K562 (cell line): Measurements from ENCODE around the gene CTNNA3. TPM values are rescaled to one million over a fixed set of nuclear protein-coding genes. Genes with fewer than 3 reads are reported as not detected.

Experiments
- ATAC-seq: fragments of 200-7000 bp; cut with Tn5 transposase; 3 replicates; pipeline ENCODE4 v1.9.1; 2020; ENCODE audit warnings: moderate library complexity
- BruUV-seq: library from RNA; stranded (reverse); fragments of 400-500 nt; replicated peaks from 2 replicates; lab custom pipeline; 2021; lab: Mats Ljungman, UMichigan
- CTCF ChIA-PET: fragments of 300-600 bp; formaldehyde crosslinking; extraction: SDS; loops from one replicate; lab custom pipeline; 2021; ENCODE audit warnings: low intra/inter-chr PET ratio; lab: Yijun Ruan, JAX
- POLR2A ChIA-PET: fragments of 300-600, 350-650 bp; sonication (Branson Sonifier 250); formaldehyde crosslinking; extraction: SDS; loops from one replicate; lab custom pipeline; 2021; ENCODE audit warnings: antibody characterized with exemption, inconsistent platforms; lab: Yijun Ruan, JAX
- DNase-seq, 4 experiments: peaks; one replicate each; pipeline versions ENCODE4 v3.0.0 to v3.0.0-alpha.2; 2011 to 2018; ENCODE audit warnings: low spot score in 3 of 4, mixed read lengths in 3 of 4; ENCODE audit errors: extremely low read depth in 1 of 4
- FAIRE-seq: peaks from 2 replicates; lab custom pipeline; 2011; peaks lifted over from hg19 to GRCh38; lab: Jason Lieb, UNC
- H2AFZ ChIP-seq: 2 replicates; pipeline ENCODE4 v1.6.0; 2011; ENCODE audit warnings: low read depth, low read length, control low read depth, inconsistent platforms
- H3K27ac ChIP-seq: fragments of 200-600 bp; 3 replicates; pipeline ENCODE4 v1.8.0; 2011; ENCODE audit warnings: low read depth, mild to moderate bottlenecking, control low read depth, inconsistent platforms, low read length, moderate library complexity, mixed read lengths; ENCODE audit errors: extremely low read depth
- H3K27me3 ChIP-seq, 2 experiments: fragments of 300-600 bp in 1 of 2; 2 replicates in 1 of 2; 3 replicates in 1 of 2; pipeline versions ENCODE4 v1.6.0 to v1.8.0; 2011; ENCODE audit warnings: inconsistent platforms in 2 of 2, low read length in 2 of 2, mild to moderate bottlenecking in 1 of 2, mixed read lengths in 1 of 2, moderate library complexity in 1 of 2; ENCODE audit not compliant: control insufficient read depth in 2 of 2, insufficient read depth in 2 of 2
- H3K36me3 ChIP-seq: fragments of 300-600 bp; 3 replicates; pipeline ENCODE4 v1.8.0; 2011; ENCODE audit warnings: mild to moderate bottlenecking, low read length, inconsistent platforms; ENCODE audit not compliant: control insufficient read depth, insufficient read depth
- H3K4me1 ChIP-seq, 2 experiments: fragments of 200-600 bp in 1 of 2; replicated peaks in 1 of 2; 2 replicates in 1 of 2; 3 replicates in 1 of 2; pipeline versions ENCODE4 v1.5.1 to v1.8.0; 2011; ENCODE audit warnings: inconsistent platforms in 2 of 2, low read length in 2 of 2, mild to moderate bottlenecking in 1 of 2, mixed read lengths in 1 of 2, moderate library complexity in 1 of 2; ENCODE audit not compliant: control insufficient read depth in 2 of 2, insufficient read depth in 2 of 2
- H3K4me2 ChIP-seq: 2 replicates; pipeline ENCODE4 v1.6.1; 2011; ENCODE audit warnings: low read length, control low read depth, inconsistent platforms, mixed read lengths; ENCODE audit not compliant: insufficient read depth
- H3K4me3 ChIP-seq: fragments of 200-600 bp; sonication (generic), shearing (Covaris generic); 2 replicates; pipeline ENCODE4 v1.5.1; 2016; ENCODE audit warnings: control low read depth, inconsistent platforms
- H3K79me2 ChIP-seq: fragments of 200-600 bp; 3 replicates; pipeline ENCODE4 v1.8.0; 2011; ENCODE audit warnings: low read length, inconsistent platforms; ENCODE audit not compliant: control insufficient read depth, insufficient read depth
- H3K9ac ChIP-seq, 2 experiments: 2 replicates each; pipeline versions ENCODE4 v1.6.0 to v1.6.1; 2011; ENCODE audit warnings: low read depth in 2 of 2, low read length in 2 of 2, control low read depth in 1 of 2, inconsistent platforms in 1 of 2, mild to moderate bottlenecking in 1 of 2, mixed read lengths in 1 of 2; ENCODE audit not compliant: insufficient read depth in 1 of 2
- H3K9me1 ChIP-seq: one replicate; pipeline ENCODE4 v1.6.0; 2011; ENCODE audit warnings: inconsistent platforms, mild to moderate bottlenecking, low read length, moderate library complexity; ENCODE audit not compliant: control insufficient read depth, insufficient read depth
- H3K9me3 ChIP-seq: replicated peaks from 2 replicates; pipeline ENCODE4 v1.5.1; 2011; ENCODE audit warnings: low read depth, low read length, inconsistent platforms; ENCODE audit not compliant: control insufficient read depth, insufficient read depth
- H4K20me1 ChIP-seq: replicated peaks from 2 replicates; pipeline ENCODE4 v1.6.1; 2011; ENCODE audit warnings: low read length, inconsistent platforms, mixed read lengths; ENCODE audit not compliant: control insufficient read depth, insufficient read depth
- BRF1 ChIP-seq: IDR thresholded peaks from 3 replicates; pipeline ENCODE4 v1.6.1; 2011; ENCODE audit warnings: borderline replicate concordance, mild to moderate bottlenecking; ENCODE audit not compliant: insufficient read length; ENCODE audit errors: extremely low read depth
- CGGBP1 ChIP-seq: fragments of 250-450 bp; sonication (Bioruptor Pico); IDR thresholded peaks from 2 replicates; pipeline ENCODE4 v1.9.0; 2021; ENCODE audit warnings: mild to moderate bottlenecking
- CHD1 ChIP-seq: fragments of 200-600 bp; sonication (generic); IDR thresholded peaks from one replicate; pipeline ENCODE4 v1.6.1; 2012; ENCODE audit warnings: mild to moderate bottlenecking, moderate library complexity, low read length, inconsistent platforms
- E2F3 ChIP-seq: fragments of 250-450 bp; sonication (Bioruptor Pico); IDR thresholded peaks from 2 replicates; pipeline ENCODE4 v1.4.0; 2020; ENCODE audit warnings: mild to moderate bottlenecking
- EGR1 ChIP-seq: fragments of 450-650 bp; conservative IDR thresholded peaks from 2 replicates; pipeline ENCODE4 v1.6.1; 2017; ENCODE audit warnings: mild to moderate bottlenecking
- FIP1L1 ChIP-seq: fragments of 200-400 bp; formaldehyde crosslinking; IDR thresholded peaks from 2 replicates; pipeline ENCODE4 v1.6.1; 2018; ENCODE audit warnings: mild to moderate bottlenecking, low read depth, low read length; ENCODE audit not compliant: poor library complexity, severe bottlenecking
- FOXP4 ChIP-seq: sonication (generic); formaldehyde crosslinking; IDR thresholded peaks from 2 replicates; pipeline ENCODE4 v1.8.0; 2022; ENCODE audit warnings: mild to moderate bottlenecking, missing genetic modification reagents, borderline replicate concordance
- PCBP2 ChIP-seq: fragments of 200-400 bp; formaldehyde crosslinking; IDR thresholded peaks from 2 replicates; pipeline ENCODE4 v1.6.1; 2018; ENCODE audit warnings: low read length, low read depth, mild to moderate bottlenecking, moderate library complexity; ENCODE audit not compliant: poor library complexity, severe bottlenecking
- ZKSCAN1 ChIP-seq: fragments of 150-350 bp; IDR thresholded peaks from 2 replicates; pipeline ENCODE4 v1.6.1; 2016; ENCODE audit warnings: low read depth, low read length
- WGBS: fragments of 100-300 bp; shearing (Covaris generic); methylation state at CpG from one replicate; pipeline ENCODE4 v1.1.6; 2016; ENCODE audit warnings: low coverage, mixed read lengths; ENCODE audit not compliant: insufficient coverage; ENCODE audit errors: missing lambda C conversion rate; 5-methylcytosine and 5-hydroxymethylcytosine counted together
- in situ Hi-C: fragments of 300-500 bp; cut with MboI; formaldehyde crosslinking; loops from 4 replicates; pipeline ENCODE4 v1.15.0; 2018; ENCODE audit warnings: inconsistent platforms, mixed read lengths
- intact Hi-C: fragments of 100-400 bp; cut with micrococcal nuclease; formaldehyde crosslinking; loops from 2 replicates; pipeline ENCODE4 v1.14.2; 2022
- polyA plus RNA-seq, 8 experiments: library from polyadenylated mRNA; depleted of rRNA in 4 of 8; stranded (reverse) in 5 of 8; unstranded in 3 of 8; fragments of >200 nt; fragmentation: Nextera tagmentation in 2 of 8; fragmentation: Illumina TruSeq in 1 of 8; extraction: Ambion mirVana in 2 of 8; extraction: Trizol in 1 of 8; gene quantifications; 2 replicates each; pipeline versions ENCODE4 v1.2.1 to v1.2.3, GENCODE V29; 2011 to 2014; ENCODE audit warnings: inconsistent platforms in 1 of 8, missing spikeins in 1 of 8
- total RNA-seq, 7 experiments: library from RNA; depleted of rRNA in 6 of 7; stranded (reverse); fragments of >200 nt in 6 of 7; fragmentation: Illumina TruSeq in 2 of 7; extraction: Trizol in 2 of 7; gene quantifications; 2 replicates each; pipeline versions ENCODE4 v1.2.1 to v1.2.3, GENCODE V29; 2011 to 2021; ENCODE audit warnings: low replicate concordance in 1 of 7

CTNNA3 gene
- total and polyA plus RNA-seq, 9 of the 15 experiments (the other 6 are each of a cell fraction or from before 2014, with no cell fraction given) = 0.04 TPM; not detected in 8

GRCh38 chr10:65894961-65895360, 1801.0 kb downstream of the CTNNA3 start (continued):
- no peak for TF ChIP-seq CGGBP1
- TF ChIP-seq FOXP4 (CRISPR knock-in tag) = no peak
- no peak for TF ChIP-seq CHD1
- TF ChIP-seq EGR1 = no peak
- no peak for TF ChIP-seq BRF1
- TF ChIP-seq FIP1L1 = no peak
- no peak for TF ChIP-seq E2F3
- TF ChIP-seq ZKSCAN1 = no peak

- BruUV-seq = no TSS peak
- no peaks in the 10 kb centered on the region; the same call in 1 of the 2 replicates for H3K9me3 ChIP-seq
- POLR2A ChIA-PET = no interaction called here
- no peak for ATAC-seq
- FAIRE-seq = no peak
- H3K9me1 ChIP-seq = no peaks in the 10 kb centered on the region
- in situ Hi-C loops (no loop called here), intact Hi-C loops (no loop called here)
- no peak overlapping the region for H3K4me3 ChIP-seq
- no peaks in the 10 kb centered on the region for H4K20me1 ChIP-seq
- H3K4me2 ChIP-seq = no peak overlapping the region
- CTCF ChIA-PET = no interaction called here
- no peak for DNase-seq
- no peaks in the 10 kb centered on the region for H3K36me3 ChIP-seq
- no peak for TF ChIP-seq PCBP2
- TF ChIP-seq, all 486 proteins: peak for 0
- H3K79me2 ChIP-seq = no peaks in the 10 kb centered on the region
- no peak overlapping the region for H2AFZ ChIP-seq
- no peaks in the 10 kb centered on the region for H3K27me3 ChIP-seq
- WGBS = 0% methylated on average over 4 of the region's 4 CpGs
- H3K9ac ChIP-seq = no peak overlapping the region
- H3K27ac ChIP-seq = no peak overlapping the region
- no peaks in the 10 kb centered on the region for H3K4me1 ChIP-seq
Measured at GRCh38 chr10:65894379-65894778, 1801.6 kb downstream of the CTNNA3 start.
